Neural progenitor cell (in vitro differentiated cells): ENCODE measurements around the gene AUTS2. TPM values are rescaled to one million over a fixed set of nuclear protein-coding genes. Genes with fewer than 3 reads are reported as not detected.

Experiments used
- DNase-seq: peaks from one replicate; pipeline ENCODE4 v3.0.0-alpha.2; 2016; ENCODE audit warnings: low spot score
- H2AFZ ChIP-seq: fragments of 200-600 bp; sonication (generic); replicated peaks from 2 replicates; pipeline ENCODE4 v1.6.1; 2016; ENCODE audit warnings: antibody characterized with exemption
- H3F3A ChIP-seq: fragments of 200-600 bp; sonication (generic); 2 replicates; pipeline ENCODE4 v1.6.1; 2016; ENCODE audit warnings: antibody characterized with exemption, low read depth
- H3K27ac ChIP-seq: fragments of 200-600 bp; sonication (generic); 2 replicates; pipeline ENCODE4 v1.5.1; 2016; ENCODE audit warnings: mild to moderate bottlenecking
- H3K27me3 ChIP-seq: fragments of 200-600 bp; sonication (generic); 2 replicates; pipeline ENCODE4 v1.6.1; 2016; ENCODE audit warnings: mild to moderate bottlenecking, moderate library complexity
- H3K36me3 ChIP-seq: fragments of 200-600 bp; sonication (generic); 2 replicates; pipeline ENCODE4 v1.5.1; 2016
- H3K4me1 ChIP-seq: fragments of 200-600 bp; sonication (generic); 2 replicates; pipeline ENCODE4 v1.6.1; 2016; ENCODE audit warnings: mixed run types
- H3K4me2 ChIP-seq: fragments of 200-600 bp; sonication (generic); 2 replicates; pipeline ENCODE4 v1.6.1; 2016
- H3K4me3 ChIP-seq: fragments of 200-600 bp; sonication (generic); 2 replicates; pipeline ENCODE4 v1.5.1; 2016
- H3K79me2 ChIP-seq: fragments of 200-600 bp; sonication (generic); 2 replicates; pipeline ENCODE4 v1.6.1; 2016; ENCODE audit warnings: low read depth
- H3K9ac ChIP-seq: fragments of 200-600 bp; sonication (generic); 2 replicates; pipeline ENCODE4 v1.6.1; 2016
- H3K9me3 ChIP-seq: fragments of 200-600 bp; sonication (generic); 2 replicates; pipeline ENCODE4 v1.5.1; 2016; ENCODE audit warnings: low read depth
- H4K20me1 ChIP-seq: fragments of 200-600 bp; sonication (generic); 2 replicates; pipeline ENCODE4 v1.6.1; 2016; ENCODE audit warnings: low read depth
- H3K27ac Mint-ChIP-seq: 3 replicates; pipeline ENCODE4 v1.8.0; 2021; ENCODE audit warnings: mixed read lengths
- H3K27me3 Mint-ChIP-seq: 2 replicates; pipeline ENCODE4 v1.8.0; 2022; ENCODE audit warnings: low read depth, mild to moderate bottlenecking, inconsistent platforms, moderate library complexity, mixed read lengths; ENCODE audit not compliant: insufficient read depth
- H3K36me3 Mint-ChIP-seq: 3 replicates; pipeline ENCODE4 v1.8.0; 2021; ENCODE audit warnings: mixed read lengths
- H3K4me1 Mint-ChIP-seq: 3 replicates; pipeline ENCODE4 v1.8.0; 2021; ENCODE audit warnings: mixed read lengths
- H3K4me3 Mint-ChIP-seq: 3 replicates; pipeline ENCODE4 v1.8.0; 2021; ENCODE audit warnings: mild to moderate bottlenecking, moderate library complexity, mixed read lengths
- H3K9me3 Mint-ChIP-seq: 3 replicates; pipeline ENCODE4 v1.8.0; 2020; ENCODE audit warnings: mixed read lengths
- EZH2 ChIP-seq: fragments of 200-600 bp; sonication (generic); IDR thresholded peaks from 2 replicates; pipeline ENCODE4 v1.6.1; 2017; ENCODE audit warnings: antibody characterized with exemption, mild to moderate bottlenecking, moderate library complexity
- EZH2phosphoT487 ChIP-seq: fragments of 200-600 bp; sonication (generic); IDR thresholded peaks from 2 replicates; pipeline ENCODE4 v1.6.1; 2017; ENCODE audit warnings: antibody characterized with exemption
- total RNA-seq: library from RNA; depleted of rRNA; stranded (reverse); fragments of >200 nt; gene quantifications from 2 replicates; pipeline ENCODE4 v1.2.3, GENCODE V29; 2015; ENCODE audit warnings: low replicate concordance
- TF ChIP-seq, protein P1 (sequence below): fragments of 200-600 bp; sonication (generic); IDR thresholded peaks from 2 replicates; pipeline ENCODE4 v1.5.1; 2017; ENCODE audit warnings: antibody characterized with exemption, mild to moderate bottlenecking

AUTS2 gene
- total RNA-seq, 1 donor from 2014 or later: 50.0 TPM

DNA sequence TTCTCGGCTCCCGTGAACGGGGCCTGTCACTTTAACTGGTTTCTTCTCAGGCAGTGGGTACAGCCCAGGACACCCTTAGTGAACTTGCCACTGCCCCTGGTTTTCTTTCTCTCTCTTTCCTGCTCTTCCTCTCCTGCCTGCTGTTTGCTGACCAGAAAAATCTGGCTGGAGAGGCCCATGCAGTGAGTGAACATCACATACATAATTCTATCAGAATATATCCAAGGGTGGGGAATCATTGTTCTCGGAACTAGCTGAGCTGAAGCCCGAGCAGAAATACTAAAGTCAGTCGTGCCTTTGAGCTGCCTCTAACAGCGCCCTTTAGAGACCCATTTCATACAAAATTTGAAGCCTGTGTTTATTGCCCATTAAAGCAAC, 1032.2 kb downstream of the AUTS2 start:
- Histone ChIP-seq H3K9ac (no peak overlapping the region), H3K27me3 (no peaks in the 10 kb centered on the region), H3K9me3 (no peaks in the 10 kb centered on the region), H3K4me1 (peaks cover 28% of the 10 kb centered on the region), H3K36me3 (no peaks in the 10 kb centered on the region), H2AFZ (no peak overlapping the region), H3K27ac (no peak overlapping the region), H3K4me2 (peak overlapping the region; percentile 56), H3F3A (peaks cover 33% of the 10 kb centered on the region), H3K79me2 (no peaks in the 10 kb centered on the region), H4K20me1 (peaks cover 8% of the 10 kb centered on the region), H3K4me3 (no peak overlapping the region)
- no peak for DNase-seq
- Mint-ChIP-seq H3K4me1 (peaks cover 46% of the 10 kb centered on the region), H3K4me3 (peak overlapping the region; percentile 10), H3K9me3 (peaks cover 2% of the 10 kb centered on the region), H3K27ac (peak overlapping the region; percentile 2), H3K27me3 (peaks cover 12% of the 10 kb centered on the region), H3K36me3 (peaks cover 7% of the 10 kb centered on the region)
- no peak for TF ChIP-seq EZH2phosphoT487
- TF ChIP-seq, protein P1, sequence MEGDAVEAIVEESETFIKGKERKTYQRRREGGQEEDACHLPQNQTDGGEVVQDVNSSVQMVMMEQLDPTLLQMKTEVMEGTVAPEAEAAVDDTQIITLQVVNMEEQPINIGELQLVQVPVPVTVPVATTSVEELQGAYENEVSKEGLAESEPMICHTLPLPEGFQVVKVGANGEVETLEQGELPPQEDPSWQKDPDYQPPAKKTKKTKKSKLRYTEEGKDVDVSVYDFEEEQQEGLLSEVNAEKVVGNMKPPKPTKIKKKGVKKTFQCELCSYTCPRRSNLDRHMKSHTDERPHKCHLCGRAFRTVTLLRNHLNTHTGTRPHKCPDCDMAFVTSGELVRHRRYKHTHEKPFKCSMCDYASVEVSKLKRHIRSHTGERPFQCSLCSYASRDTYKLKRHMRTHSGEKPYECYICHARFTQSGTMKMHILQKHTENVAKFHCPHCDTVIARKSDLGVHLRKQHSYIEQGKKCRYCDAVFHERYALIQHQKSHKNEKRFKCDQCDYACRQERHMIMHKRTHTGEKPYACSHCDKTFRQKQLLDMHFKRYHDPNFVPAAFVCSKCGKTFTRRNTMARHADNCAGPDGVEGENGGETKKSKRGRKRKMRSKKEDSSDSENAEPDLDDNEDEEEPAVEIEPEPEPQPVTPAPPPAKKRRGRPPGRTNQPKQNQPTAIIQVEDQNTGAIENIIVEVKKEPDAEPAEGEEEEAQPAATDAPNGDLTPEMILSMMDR: no peak
- no peak for TF ChIP-seq EZH2

DNA sequence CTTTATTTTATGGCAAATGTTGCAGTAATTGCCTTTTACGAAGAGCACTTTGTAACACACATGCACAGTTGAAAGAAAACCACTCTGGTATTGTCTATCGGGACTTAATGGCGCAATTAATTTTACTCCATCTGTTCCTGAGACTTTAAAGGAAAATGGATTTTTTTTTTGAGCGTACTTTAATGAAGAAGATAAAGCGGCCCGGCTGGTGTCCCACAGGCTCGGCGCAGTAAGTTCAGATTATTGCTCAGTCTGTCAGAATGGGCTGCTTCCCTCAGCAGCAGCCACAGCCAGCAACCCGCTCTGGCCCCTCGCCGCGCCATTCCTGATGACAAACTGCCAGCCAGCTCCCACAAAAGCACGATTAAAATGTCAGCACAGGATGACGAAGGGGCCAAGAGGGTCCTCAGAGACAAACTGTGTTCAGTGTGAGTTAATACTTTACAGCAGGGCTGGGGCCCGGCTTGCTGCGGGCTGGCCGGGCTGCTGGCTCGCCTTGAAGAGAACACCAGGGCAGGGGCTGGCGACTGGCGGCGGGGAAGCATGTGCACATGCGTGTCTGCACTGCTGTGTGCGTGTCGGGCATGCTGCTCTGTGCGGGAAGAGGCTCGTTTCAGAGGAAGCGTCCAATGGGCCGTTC, 1032.7 kb downstream of the AUTS2 start:
- peaks cover 8% of the 10 kb centered on the region for H4K20me1 ChIP-seq
- H3K4me3 ChIP-seq: no peak overlapping the region
- H3K36me3 Mint-ChIP-seq: peaks cover 10% of the 10 kb centered on the region
- TF ChIP-seq EZH2: no peak
- H3K27ac ChIP-seq: no peak overlapping the region
- no peaks in the 10 kb centered on the region for H3K36me3 ChIP-seq
- H3K4me2 ChIP-seq: peak overlapping the region; percentile 56
- no peaks in the 10 kb centered on the region for H3K79me2 ChIP-seq
- no peak overlapping the region for H3K9ac ChIP-seq
- H3K27ac Mint-ChIP-seq: no peak overlapping the region
- H3K4me3 Mint-ChIP-seq: peak overlapping the region; percentile 10
- DNase-seq: peak; percentile 34
- H3K27me3 Mint-ChIP-seq: peaks cover 12% of the 10 kb centered on the region
- no peaks in the 10 kb centered on the region for H3K9me3 ChIP-seq
- H2AFZ ChIP-seq: no peak overlapping the region
- no peaks in the 10 kb centered on the region for H3K27me3 ChIP-seq
- peaks cover 28% of the 10 kb centered on the region for H3K4me1 ChIP-seq
- H3K9me3 Mint-ChIP-seq: peaks cover 2% of the 10 kb centered on the region
- peaks cover 33% of the 10 kb centered on the region for H3F3A ChIP-seq
- H3K4me1 Mint-ChIP-seq: peaks cover 46% of the 10 kb centered on the region

DNA sequence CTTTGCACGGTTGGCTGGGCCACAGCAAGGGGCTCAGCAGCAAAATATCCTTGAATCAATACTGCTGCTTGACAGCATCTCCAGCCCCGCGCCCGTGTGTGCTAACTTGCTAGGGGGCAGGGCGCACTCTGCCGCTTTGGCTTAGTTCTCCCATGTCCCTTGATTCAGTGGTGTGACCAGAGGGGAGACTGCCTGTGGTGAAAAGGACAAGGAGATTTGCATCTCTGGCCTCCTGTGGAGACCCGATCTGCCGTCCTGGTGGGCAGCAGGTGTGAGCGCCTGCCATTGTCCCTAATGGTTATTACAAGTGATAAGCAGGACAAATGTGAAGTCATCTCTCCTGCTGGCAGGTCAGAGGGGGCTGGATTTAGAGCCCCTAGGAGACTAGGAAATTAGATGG, 1033.4 kb downstream of the AUTS2 start:
- peak overlapping the region; percentile 56 for H3K4me2 ChIP-seq
- H3K27ac ChIP-seq: no peak overlapping the region
- no peaks in the 10 kb centered on the region for H3K27me3 ChIP-seq
- Mint-ChIP-seq H3K9me3 (peaks cover 2% of the 10 kb centered on the region), H3K27ac (no peak overlapping the region), H3K4me1 (peaks cover 46% of the 10 kb centered on the region), H3K27me3 (peaks cover 12% of the 10 kb centered on the region), H3K36me3 (peaks cover 10% of the 10 kb centered on the region), H3K4me3 (peak overlapping the region; percentile 22)
- H3K79me2 ChIP-seq: no peaks in the 10 kb centered on the region
- TF ChIP-seq EZH2 (no peak), EZH2phosphoT487 (no peak)
- TF ChIP-seq, protein P1: no peak
- H3K4me1 ChIP-seq: peaks cover 28% of the 10 kb centered on the region
- no peak overlapping the region for H3K9ac ChIP-seq
- H3K9me3 ChIP-seq: no peaks in the 10 kb centered on the region
- H4K20me1 ChIP-seq: peaks cover 8% of the 10 kb centered on the region
- DNase-seq: peak; percentile 43
- no peaks in the 10 kb centered on the region for H3K36me3 ChIP-seq
- H3K4me3 ChIP-seq: no peak overlapping the region
- H2AFZ ChIP-seq: no peak overlapping the region
- H3F3A ChIP-seq: peaks cover 33% of the 10 kb centered on the region

DNA sequence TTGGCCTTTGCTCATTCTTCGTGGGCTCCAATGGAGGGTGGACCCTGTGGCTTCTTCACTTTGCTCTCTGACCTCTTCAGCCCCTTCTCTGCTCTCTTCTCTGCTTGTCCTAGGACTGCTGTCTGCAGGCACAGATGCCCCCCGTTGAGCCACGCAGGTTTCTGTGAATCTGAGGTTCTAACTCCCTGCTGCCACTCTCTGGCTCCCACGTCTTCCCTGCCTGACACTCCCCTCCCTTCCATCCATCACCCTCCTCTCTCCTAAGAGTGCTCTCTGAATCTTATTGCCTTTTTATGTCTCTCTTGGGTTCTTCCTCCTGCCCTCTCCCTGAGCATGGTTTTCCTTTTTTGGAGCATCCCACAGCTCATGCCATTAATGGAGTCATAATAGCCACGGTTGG, 1034.1 kb downstream of the AUTS2 start:
- peaks cover 34% of the 10 kb centered on the region for H3F3A ChIP-seq
- peaks cover 12% of the 10 kb centered on the region for H3K27me3 Mint-ChIP-seq
- H3K27ac ChIP-seq: no peak overlapping the region
- no peaks in the 10 kb centered on the region for H3K27me3 ChIP-seq
- peaks cover 29% of the 10 kb centered on the region for H3K4me1 ChIP-seq
- H3K36me3 Mint-ChIP-seq: peaks cover 10% of the 10 kb centered on the region
- peak overlapping the region; percentile 56 for H3K4me2 ChIP-seq
- H3K9me3 ChIP-seq: no peaks in the 10 kb centered on the region
- no peak overlapping the region for H3K9ac ChIP-seq
- no peaks in the 10 kb centered on the region for H3K79me2 ChIP-seq
- DNase-seq: no peak
- TF ChIP-seq EZH2: no peak
- TF ChIP-seq, protein P1: no peak
- no peak for TF ChIP-seq EZH2phosphoT487
- peaks cover 8% of the 10 kb centered on the region for H4K20me1 ChIP-seq
- peak overlapping the region; percentile 2 for H3K4me3 Mint-ChIP-seq
- peak overlapping the region; percentile 42 for H3K27ac Mint-ChIP-seq
- no peaks in the 10 kb centered on the region for H3K36me3 ChIP-seq
- peaks cover 48% of the 10 kb centered on the region for H3K4me1 Mint-ChIP-seq
- no peak overlapping the region for H2AFZ ChIP-seq
- H3K9me3 Mint-ChIP-seq: peaks cover 2% of the 10 kb centered on the region
- H3K4me3 ChIP-seq: no peak overlapping the region
